GM19023 (cell line): ENCODE measurements around the gene C5orf63.
"Not testable (repeated sequence)": the region's sequence is repeated elsewhere in the genome, so short reads cannot be mapped to it uniquely, and the experiment has no call there.

ENCODE experiments used
- ATAC-seq: cut with Tn5 transposase; IDR thresholded peaks from one replicate; pipeline ENCODE4 v1.9.1; 2021; ENCODE audit warnings: mild to moderate bottlenecking, moderate library complexity; ENCODE audit not compliant: unreplicated experiment

Gene C5orf63

DNA sequence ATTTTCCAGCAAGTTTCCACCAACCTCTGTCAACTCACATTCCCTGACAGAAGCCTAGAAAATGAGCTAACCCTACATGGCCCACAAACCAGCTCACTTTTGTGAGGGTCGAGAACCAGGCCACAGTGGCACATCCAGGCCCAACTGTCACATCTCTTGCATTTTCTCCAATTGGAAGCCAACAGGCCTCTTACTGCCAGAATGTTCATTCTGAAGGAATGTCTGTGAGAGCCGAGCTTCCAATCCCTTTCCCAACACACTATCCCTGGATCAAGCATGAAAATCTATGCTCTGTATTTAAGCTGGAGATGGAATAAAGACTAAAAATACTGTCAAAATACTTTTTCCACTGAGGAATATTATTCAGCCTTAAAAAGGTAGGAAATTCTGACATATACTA lies 62.9 kb downstream of the C5orf63 start:
- ATAC-seq = no peak

DNA sequence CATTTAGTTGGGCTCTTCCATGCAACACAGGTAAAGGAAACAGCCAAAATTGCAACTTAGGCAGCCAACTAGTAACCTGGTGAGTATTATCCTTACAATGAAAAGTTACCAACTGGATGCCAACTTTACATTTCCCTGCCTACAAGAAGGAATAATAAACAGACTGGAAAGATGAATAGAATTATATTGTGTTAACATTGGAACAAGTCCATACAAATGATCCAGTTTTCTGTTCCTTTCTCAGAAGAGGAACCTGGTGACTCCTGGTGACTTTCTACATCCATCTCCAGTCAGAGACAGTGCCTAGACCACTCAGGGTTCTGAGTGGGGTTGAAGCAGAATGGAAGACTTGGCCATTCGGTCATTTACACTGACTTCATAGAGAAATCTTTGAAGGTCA lies 63.5 kb downstream of the C5orf63 start:
- ATAC-seq = no peak

DNA sequence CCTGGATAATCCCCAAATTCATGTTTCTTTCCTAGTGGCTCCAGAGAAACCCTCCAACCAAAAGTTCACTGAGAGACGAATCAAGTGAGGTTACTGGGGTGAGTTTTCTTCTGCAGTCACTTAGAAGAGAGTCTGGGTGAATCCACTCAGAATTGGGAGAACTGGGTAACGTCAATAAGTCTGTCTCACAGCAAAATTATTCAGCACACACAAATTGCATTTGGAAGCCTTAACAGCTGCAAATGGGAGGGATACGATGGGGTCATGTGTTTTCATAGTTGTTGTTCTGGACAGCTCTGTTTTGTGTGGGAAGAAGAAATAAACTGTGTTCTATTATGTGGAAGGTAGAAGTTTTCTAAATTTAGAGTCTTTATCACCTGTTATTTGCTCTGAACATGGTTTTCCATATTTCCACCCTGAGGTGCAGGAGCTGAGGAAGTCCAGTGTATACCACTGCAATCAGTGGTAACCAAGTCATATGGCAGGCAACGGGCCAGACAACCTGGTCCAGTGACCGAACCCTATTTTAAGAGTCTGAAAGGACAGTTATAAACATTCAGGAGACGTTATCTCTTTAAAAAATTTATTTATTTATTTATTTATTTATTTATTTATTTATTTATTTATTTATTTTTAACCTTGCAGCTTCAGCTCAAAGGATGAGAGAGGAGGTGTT lies 64.9 kb downstream of the C5orf63 start:
- ATAC-seq = no peak

DNA sequence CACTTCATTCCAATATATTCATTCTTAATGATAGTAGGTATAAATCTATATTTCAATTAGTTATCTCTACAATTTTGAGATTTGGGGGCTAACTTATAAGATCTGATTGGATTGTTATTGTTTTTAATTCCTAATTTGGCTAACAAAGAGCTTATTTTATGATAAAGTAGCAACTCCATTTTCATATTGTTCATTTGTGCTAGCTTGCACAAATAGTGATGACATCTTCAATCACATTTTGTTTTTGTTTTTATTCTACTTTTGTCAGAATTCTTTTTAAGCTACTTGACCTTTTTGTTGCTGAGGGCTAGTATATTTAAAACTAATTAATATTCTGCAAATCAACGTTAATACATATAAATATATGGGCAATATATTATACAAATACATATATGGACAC lies 65.8 kb downstream of the C5orf63 start:
- no peak for ATAC-seq

DNA sequence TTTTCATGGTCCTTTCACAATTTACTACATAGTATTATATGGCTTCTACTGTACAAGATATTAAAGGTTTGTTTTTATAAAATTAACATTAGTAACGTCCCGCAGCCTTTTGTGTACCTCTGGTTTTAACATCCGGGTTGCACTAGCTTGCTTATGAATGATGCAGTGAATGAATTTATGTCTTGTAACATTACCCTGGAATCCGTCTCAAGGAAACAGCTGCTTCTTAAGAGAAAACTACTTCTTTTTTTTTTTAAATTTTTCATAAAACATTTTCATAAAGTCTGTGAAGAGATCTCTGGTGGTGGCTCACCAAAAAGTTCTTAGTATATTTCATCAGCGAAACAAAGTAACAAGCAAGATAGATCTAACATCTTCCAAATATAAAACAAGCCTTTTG lies 66.6 kb downstream of the C5orf63 start:
- no peak for ATAC-seq

DNA sequence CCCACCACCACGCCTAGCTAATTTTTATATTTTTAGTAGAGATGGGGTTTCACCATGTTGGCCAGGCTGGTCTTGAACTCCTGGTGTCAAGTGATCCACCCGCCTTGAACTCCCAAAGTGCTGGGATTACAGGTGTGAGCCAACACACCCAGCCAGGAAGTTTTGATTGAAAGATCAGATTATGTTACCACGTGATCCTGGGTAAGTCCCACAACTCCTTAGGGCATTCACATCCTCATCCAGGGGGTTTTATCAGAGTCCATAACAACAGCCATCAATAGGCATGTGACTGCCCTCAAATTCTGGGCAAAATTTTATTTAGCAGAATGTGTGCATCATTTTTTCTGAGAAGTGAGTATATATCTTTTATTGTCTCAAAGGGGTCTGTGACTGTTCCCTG lies 68.0 kb downstream of the C5orf63 start:
- ATAC-seq = not testable (repeated sequence)

DNA sequence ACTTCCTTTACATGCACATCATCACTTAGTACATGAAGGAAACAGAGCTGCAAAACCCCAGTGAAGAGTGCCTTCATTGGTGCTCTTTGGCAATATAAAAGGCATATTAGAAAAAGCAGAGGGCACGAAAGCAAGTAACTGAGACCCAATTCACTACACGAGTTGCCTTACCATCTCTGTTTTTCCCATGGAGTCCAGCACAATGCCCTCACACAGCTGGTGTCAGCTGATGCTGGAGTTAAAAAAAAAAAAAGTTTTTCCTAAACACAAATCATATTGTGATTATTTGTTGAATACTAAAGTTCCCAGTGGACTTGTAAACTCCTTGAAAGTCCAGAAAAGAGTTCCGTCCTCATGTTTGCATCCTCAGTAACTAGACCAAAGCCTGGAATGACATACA lies 68.6 kb downstream of the C5orf63 start:
- no peak for ATAC-seq

DNA sequence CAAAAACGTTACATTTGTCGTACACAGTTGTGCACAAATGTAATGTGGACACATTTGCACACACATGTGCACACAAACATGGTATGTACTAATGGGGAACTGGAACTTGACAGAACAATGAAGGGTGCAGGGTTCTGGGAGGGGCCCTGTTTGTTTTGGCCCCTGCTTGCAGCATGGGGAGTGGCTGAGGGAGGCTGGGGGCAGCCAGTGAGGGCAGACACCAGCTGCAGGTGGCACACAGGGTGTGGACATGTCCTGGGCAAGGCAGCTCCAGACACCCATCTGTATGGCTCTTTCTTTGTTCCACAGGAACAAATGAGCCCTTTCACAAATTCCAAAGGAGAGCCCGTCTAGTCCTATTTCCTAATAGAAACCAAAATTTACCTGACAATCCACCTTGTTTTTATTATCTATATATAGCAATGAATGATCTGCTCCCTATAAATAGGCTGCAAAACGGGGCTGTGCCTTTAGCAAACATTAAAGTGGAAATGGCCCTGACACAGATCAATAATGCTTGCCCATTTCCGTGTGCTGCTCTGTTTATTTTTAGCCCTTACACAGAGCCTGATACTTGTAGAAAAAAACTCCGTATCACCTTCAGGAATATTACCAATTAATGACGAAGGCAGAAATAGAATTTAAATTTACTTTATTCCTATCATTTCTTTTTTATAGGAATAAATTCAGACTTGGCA lies 69.4 kb downstream of the C5orf63 start:
- ATAC-seq = no peak

DNA sequence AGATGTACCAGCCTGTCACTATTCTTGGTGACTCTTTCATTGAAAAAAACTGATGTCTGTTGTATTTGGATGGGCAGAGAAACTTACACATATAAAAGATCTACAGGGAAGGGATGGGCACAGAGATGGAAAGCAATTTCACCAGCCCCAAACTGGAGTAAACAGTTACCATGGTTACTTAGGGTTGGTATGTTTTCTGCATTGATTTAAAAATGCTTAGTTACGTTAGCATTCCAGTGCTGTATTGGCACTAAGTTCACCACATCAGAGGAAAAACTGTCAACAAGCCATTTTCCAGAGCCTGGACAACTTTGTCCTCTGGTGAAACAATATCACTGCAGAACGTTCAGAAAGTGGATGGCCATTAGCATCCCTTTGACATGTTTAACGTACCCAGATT lies 70.9 kb downstream of the C5orf63 start:
- no peak for ATAC-seq

DNA sequence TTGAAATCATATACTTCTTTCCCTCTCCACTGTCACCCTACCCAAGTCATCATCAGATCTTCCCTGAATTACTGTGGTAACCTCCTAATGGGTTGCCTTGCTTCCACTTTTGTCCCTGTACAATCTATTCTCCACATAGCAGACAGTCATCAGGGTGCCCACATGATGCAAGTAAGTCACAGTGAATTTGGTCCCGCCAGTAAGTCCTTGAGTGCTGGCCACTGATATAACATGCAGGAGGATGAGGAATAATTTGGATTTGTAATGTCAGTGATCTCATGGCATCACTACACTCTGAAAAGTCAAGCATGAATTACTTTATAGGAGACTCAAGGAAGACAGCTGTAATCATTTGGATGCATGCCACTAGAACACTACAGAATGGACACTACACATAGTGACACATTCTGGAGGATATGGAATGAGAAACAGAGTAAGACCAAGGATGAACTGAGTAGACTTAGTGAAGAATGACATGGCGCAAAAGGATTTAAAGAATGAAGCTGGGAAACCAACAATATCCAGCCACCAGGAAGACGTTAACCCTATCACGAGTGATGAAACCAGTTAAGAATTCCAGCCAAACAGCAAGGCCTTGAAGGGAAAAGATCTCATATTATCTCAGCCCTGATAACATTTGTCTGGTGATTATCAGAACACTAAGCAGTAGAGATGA lies 71.5 kb downstream of the C5orf63 start:
- ATAC-seq = no peak
